ENCODE data around the gene KIF3B.
"Not testable (repeated sequence)": the region's sequence is repeated elsewhere in the genome, so short reads cannot be mapped to it uniquely, and the experiment has no call there.

The KIF3B gene

DNA sequence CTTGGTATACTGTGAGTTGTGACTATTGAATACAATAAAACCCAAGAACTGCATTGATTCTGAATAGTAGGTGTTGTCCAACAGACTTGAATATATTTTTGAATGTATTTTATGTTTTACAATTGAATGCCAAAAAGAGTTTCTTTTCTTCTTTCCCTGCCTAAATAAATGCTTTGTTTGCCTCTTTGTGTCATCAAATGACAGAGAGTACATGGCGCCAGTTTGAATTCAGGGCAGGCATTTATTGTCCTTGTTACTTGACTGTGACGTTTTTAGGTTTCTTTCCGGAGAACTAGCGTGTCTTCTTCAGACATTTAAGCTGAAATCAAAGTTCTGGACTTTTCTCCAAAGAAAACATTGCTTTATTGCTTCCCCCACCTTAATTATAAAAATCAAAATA, 16.6 kb downstream of the KIF3B start:
- DNase-seq (ENCODE audit: low read depth in 2 of 2, low spot score in 1 of 2) = no peak

- no peak for DNase-seq (ENCODE audit: low read depth in 2 of 2, low spot score in 1 of 2)
Observed at GRCh38 chr20:32296412-32296811, 19.0 kb downstream of the KIF3B start.

- DNase-seq (ENCODE audit: low read depth in 2 of 2, low spot score in 1 of 2) = no peak
Observed at GRCh38 chr20:32296819-32297420, 19.5 kb downstream of the KIF3B start.

GRCh38 chr20:32297439-32297838, 20.0 kb downstream of the KIF3B start:
- DNase-seq (ENCODE audit: low read depth in 2 of 2, low spot score in 1 of 2) = no peak

- DNase-seq (ENCODE audit: low read depth in 2 of 2, low spot score in 1 of 2) = no peak
Observed at GRCh38 chr20:32300647-32301046, 23.2 kb downstream of the KIF3B start.

DNA sequence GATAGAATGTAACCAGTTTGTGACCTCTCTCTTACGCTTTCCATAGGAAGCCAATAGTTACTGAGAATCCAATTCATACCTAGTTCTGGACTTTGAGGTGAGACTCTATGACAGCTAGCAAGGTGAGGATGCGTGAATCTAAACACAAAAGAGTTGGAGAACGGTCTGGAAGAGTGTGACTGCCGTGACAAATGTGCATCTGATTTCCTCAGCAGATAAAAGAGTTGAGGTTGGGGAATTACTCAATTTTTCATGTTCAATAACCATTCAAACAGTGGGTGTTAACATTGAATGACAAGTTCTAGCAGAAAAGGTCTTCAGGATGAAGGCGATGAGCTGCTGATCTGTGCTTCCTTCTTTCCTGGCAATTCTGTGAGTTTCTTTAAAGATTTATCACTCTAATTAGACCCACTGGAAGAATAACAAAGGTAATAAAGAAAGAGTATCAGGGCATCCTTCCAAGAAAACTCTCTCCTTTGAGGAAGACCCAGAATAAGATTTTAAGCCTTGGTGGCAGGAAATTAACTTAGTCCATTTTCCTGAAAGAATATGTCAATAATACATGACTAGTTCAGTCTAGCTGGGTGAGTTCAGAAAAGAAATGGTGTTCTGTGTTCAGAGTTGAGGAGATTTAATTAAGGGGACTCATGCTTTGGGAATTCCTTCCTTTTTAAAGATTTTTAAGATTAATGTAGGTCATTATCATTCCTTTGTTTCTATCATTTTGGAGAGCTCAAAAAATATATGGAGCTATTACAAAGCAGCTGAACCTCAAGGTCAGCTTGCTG, 24.5 kb downstream of the KIF3B start:
- no peak for DNase-seq (ENCODE audit: low read depth in 2 of 2, low spot score in 1 of 2)

GRCh38 chr20:32302507-32302872, 25.0 kb downstream of the KIF3B start:
- DNase-seq (ENCODE audit: low read depth in 2 of 2, low spot score in 1 of 2) = no peak

GRCh38 chr20:32304131-32304746, 26.8 kb downstream of the KIF3B start:
- DNase-seq (ENCODE audit: low read depth in 2 of 2, low spot score in 1 of 2) = no peak

- DNase-seq (ENCODE audit: low read depth in 2 of 2, low spot score in 1 of 2) = no peak
Observed at GRCh38 chr20:32312718-32313424, 35.4 kb downstream of the KIF3B start.

DNA sequence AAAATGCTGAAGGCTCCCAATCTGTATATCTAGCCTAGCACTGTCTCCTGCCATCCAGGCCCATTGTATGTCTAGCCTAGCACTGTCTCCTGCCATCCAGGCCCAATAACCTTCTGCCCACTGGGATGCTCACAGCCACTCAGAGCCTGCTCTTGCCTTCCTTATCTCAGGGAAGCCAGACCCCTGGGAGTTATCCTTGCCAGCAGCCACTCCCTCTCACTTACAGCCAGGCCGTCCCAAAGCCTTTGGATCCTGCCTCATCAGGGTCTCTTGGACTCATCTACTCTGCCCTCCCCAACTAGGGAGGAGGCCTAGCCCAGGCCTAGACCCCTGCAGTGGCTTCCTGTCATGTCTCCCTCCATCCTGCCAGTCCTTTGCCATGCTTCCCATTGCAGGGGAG, 37.3 kb downstream of the KIF3B start:
- DNase-seq (ENCODE audit: low read depth in 2 of 2, low spot score in 1 of 2) = no peak

GRCh38 chr20:32315399-32315798, 37.9 kb downstream of the KIF3B start:
- no peak for DNase-seq (ENCODE audit: low read depth in 2 of 2, low spot score in 1 of 2)

DNA sequence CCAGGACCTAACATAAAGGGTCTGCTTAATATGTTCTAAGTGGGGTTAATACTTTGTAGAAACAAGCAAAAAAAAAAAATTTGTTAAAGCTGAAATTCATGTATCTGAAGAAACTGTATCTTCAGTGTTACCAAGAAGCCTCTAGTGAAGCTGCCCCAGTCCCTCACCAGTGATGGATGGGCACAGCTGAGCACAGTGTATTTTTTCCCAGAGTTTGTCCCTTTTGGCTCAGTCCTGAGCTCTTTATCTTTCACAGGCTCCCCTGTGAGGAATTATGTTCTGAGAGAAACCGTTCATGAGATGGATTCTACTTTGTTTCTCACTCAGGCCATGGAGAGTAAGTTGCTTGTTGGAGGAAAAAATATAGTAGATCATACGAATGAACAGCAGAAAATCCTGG, 38.4 kb downstream of the KIF3B start:
- DNase-seq (ENCODE audit: low read depth in 2 of 2, low spot score in 1 of 2) = no peak

GRCh38 chr20:32316667-32317066, 39.2 kb downstream of the KIF3B start:
- DNase-seq (ENCODE audit: low read depth in 2 of 2, low spot score in 1 of 2) = no peak

- no peak for DNase-seq (ENCODE audit: low read depth in 2 of 2, low spot score in 1 of 2)
Observed at GRCh38 chr20:32319100-32319499, 41.6 kb downstream of the KIF3B start.

- no peak for DNase-seq (ENCODE audit: low read depth in 2 of 2, low spot score in 1 of 2)
Observed at GRCh38 chr20:32320305-32320704, 42.9 kb downstream of the KIF3B start.

DNA sequence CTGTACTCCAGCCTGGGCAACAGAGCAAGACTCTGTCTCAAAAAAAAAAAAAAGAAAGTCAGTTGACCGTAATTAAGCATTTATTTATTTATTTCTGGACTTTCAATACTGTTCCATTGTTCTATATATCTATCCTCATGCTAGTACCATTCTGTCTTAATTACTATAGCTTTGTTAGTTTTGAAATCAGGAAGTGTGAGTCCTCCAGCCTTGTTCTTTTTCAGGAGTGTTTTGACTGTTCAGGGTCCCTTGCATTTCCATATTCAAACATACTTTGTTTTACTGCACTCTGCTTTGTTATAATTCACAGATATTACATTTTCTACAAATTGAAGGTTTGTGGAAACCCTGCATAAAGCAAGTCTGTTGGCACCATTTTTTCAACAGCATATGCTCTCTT, 43.9 kb downstream of the KIF3B start:
- DNase-seq (ENCODE audit: low read depth in 2 of 2, low spot score in 1 of 2) = no peak

DNA sequence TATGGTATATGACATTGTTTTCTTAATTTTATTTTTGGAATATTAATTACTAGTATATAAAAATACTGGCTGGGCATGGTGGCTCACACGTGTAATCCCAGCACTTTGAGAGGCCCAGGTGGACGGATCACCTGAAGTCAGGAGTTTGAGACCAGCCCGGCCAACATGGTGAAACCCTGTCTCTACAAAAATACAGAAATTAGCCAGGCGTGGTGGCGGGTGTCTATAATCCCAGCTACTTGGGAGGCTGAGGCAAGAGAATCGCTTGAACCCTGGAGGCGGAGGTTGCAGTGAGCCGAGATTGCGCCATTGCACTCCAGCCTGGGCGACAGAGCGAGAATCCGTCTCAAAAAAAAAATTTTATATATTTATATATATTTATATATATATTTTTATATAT, 44.8 kb downstream of the KIF3B start:
- DNase-seq (ENCODE audit: low read depth in 2 of 2, low spot score in 1 of 2) = not testable (repeated sequence)

DNA sequence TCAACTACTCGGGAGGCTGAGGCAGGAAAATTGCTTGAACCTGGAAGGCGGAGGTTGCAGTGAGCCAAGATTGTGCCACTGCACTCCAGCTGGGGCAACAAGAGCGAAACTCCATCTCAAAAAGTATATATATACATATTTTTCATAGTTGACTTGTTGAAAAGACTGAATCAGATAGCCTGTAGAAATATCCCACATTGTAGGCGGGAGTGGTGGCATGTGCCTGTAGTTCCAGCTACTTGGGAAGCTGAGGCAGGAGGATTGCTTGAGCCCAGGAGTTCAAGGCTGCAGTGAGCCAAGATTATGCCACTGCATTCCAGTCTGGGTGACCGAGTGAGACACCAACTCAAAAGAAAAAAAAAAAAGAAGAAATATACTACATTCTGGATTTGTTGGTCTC, 46.3 kb downstream of the KIF3B start:
- not testable (repeated sequence) for DNase-seq (ENCODE audit: low read depth in 2 of 2, low spot score in 1 of 2)

GRCh38 chr20:32325706-32326503, 48.5 kb downstream of the KIF3B start:
- DNase-seq (ENCODE audit: low read depth in 2 of 2, low spot score in 1 of 2) = no peak

GRCh38 chr20:32326504-32326845, 49.0 kb downstream of the KIF3B start:
- no peak for DNase-seq (ENCODE audit: low read depth in 2 of 2, low spot score in 1 of 2)

GRCh38 chr20:32327087-32327681, 49.7 kb downstream of the KIF3B start:
- no peak for DNase-seq (ENCODE audit: low read depth in 2 of 2, low spot score in 1 of 2)
